ENCODE results near the gene SIGLEC1.

The SIGLEC1 gene

DNA sequence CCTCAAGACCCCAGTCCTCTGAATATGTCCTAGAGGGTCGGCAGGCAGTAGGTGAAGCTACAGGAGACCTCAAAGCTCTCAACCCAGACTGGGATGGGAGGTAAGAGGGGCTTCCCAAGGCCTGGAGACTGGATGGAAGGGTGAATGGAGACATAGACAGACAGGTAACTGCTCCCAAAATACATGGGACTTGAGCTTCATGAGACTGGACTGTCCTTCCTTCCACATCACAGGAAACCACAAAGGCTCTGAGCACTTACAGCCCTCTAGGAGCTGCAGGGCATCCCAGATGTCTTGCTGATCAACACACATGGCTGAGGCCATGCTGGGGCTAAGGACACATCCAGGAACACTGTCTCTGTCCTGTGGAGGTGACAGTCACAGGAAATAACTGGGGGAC, 31.6 kb upstream of the SIGLEC1 start:
- DNase-seq, result no peak

DNA sequence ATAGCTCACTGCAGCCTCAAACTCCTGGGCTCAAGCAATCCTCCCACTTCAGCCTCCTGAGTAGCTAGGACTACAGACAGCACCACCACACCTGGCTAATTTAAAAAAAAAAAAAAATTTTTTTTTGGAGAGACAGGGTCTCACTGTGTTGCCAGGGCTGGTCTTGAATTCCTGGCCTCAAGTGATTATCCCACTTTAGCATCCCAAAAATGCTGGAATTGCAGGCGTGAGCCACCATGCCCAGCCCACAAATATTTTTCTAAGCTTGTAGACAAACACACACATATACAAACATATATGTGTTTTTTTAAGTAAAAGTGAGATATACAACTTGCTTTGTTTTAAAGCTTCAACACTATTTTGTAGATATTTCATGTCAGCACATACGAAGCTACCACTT, 30.9 kb upstream of the SIGLEC1 start:
- DNase-seq, result no peak

DNA sequence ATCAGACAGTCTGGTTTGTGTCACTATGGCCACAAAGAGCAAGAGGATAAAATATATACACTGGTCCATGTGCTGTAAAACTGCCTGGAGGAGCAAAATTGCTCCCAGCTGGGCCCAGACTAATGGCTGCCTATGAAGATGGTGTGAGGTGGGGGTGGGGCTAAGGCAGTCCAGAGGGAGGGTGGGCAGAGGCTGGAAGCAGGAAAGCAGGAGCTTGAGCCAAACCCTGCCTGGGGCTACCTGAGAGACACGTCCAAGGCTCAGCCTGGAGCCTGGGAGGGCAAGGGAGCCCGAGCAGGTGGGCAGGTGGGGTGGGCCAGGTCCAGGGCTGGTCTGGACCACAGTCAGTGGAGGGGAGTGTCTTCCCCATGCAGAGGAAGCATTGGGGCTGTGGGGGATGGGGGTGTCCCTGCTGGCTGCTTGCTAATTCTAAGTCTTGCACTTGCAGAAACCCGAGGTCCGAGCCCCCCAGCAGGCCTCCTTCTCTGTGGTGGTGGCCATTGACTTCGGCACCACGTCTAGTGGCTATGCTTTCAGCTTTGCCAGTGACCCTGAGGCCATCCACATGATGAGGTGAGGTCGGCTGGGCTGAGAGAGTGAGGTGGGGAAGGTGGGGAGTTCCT, 29.5 kb upstream of the SIGLEC1 start:
- no peak for DNase-seq

DNA sequence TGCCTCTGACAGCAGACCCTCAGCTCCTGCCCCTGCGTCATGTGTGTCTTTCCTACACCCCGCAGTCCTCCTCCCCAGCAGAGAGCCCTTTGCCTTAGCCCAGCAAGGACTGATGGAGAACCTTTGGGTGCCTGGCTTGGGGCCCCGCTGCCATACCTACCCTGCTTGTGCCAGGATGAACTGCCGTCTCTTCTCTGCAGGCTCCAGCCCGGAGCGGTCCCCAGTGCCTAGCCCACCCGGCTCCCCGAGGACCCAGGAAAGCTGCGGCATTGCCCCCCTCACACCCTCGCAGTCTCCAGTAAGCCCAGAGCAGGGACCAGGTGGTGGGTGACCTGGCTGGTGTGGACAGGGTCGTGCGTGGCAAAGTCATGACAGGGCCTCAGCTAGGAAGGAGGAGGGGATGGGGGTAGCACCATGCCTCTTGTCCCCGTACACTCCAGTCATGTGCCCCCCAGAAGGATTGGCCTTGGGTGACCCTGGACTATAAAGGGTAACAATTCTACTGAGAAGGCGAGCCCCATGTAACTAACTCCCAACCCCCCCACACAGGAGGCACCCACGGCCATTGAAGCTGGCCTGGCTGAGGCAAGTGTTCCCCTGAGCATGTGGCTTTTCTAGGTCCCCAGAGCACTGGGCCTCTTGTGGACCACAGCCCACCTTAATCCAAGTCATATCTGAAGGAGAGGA, 28.4 kb upstream of the SIGLEC1 start:
- no peak for DNase-seq

DNA sequence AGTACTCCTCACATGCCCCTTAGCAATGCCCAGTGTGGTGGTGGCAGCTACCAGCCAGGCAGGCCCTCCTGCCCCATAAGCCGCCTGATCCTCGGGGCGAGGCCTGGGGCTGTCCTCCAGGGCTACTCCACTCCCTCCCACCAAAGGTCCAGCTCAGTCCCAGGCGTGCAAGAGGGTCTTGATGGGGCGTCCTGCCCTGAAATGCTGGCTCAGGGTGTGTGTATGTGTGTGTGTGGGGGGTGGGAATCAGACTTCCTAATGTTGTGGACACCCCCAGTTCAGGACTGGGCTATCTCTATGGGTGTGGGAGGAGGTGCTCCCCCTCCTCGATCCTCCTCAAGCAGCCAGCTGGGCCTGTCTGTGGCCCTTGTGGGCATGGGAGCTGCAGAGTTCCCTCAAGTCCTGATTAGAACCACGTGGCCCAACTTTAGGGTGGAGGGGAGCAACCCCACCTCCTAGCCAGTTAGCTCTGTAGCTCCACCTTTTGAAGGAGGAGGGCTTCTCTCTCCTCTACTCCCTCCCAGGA, 27.6 kb upstream of the SIGLEC1 start:
- DNase-seq, result no peak

DNA sequence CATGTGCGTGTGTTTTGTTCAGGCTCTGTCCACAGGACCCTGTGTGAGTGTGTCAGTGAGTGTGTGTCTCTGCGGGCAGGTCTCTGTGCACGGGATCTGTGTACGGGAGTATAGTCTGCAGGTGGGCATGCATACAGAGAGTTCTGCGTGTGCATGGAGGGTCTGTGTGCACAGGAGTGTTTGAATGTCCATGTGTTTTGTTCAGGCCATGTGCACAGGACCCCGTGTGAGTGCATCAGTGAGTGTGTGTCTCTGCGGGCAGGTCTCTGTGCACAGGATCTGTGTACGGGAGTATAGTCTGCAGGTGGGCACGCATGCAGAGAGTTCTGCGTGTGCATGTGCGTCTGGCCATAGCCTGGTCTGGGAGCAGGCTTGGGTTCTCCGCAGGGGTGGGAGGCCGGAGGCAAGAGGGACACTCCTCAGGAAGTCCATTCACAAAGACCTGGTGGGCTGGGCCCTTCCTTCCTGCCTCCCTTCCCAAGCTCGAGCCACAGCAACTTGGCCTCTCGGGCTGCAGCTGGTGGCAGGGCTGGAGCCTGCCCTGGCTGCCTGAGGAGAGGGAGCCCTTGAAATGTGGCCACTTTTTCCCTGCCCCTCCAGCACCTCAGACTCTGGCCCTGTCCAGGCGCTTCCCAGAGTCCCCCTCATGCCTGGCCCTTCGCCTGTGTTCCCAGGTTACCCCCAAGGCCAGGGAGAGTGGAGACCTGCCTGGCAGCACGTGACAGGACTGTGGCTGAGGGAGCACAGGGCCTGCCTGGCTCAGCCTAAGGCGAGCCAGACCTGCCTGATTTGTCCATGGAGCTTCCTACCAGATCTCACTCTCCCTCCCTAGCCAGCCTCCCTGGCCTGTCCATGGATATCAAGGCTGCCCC, 26.9 kb upstream of the SIGLEC1 start:
- no peak for DNase-seq

DNA sequence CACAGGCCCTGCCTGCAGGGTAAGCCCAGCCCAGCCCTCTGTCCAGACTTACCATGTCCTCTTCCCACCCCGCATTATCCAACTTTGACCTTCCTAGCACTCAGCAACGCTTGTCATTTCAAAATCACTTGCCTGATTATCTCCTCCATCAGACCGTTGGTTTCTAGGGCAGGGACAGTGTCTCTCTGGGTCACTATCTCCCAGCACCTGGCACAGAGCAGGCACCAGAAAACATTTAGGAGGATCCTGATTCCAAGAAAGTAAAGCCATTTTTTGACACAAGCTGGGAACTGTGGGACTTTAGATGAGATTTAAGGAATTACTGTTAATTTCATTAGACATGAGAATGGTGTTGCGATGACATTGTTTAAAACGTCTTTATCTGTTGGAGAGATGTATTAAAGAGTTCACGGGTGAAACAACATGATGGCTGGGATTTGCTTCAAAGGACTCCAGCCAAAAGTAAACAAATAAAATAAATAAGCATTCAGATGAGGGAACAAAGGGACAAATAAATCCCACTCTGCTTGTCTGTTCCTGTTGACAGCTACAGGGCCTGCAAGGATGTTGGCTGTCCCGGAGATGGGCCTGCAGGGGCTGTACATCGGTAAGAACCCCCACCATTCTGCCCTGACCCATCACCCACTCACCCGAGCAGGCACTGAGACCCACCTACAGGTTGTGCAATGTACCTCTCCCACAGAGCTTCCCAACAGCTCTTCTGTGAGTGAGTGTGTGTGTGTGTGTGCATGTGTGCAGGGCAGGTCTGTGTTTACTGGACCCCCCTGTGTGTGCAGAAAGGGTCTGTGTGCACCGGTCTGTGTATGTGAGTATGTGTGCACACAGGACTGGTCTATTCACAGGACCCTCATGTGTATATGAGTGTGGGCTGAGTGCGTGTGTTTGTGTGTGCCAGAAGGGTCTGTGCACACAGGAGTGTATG, 26.0 kb upstream of the SIGLEC1 start:
- DNase-seq, result no peak

DNA sequence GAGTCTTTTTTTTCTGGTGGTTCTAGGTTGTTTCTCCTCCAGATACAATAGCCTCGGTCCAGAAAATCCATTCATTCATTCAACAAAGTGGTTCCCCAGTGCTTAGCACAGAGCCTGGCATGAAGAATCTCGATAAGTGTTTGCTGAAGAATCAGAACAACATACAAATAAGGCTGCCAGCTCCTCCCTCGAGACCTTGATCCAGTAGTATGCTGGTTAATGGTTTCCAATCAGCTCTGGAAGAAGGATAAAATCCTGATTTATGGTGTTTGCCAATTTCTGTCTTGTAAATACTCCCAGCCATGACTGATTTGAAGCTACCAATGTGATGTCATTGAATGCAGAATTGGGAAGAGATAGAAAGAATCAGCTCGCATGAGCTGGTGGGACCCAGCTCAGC, 23.4 kb upstream of the SIGLEC1 start:
- no peak for DNase-seq

DNA sequence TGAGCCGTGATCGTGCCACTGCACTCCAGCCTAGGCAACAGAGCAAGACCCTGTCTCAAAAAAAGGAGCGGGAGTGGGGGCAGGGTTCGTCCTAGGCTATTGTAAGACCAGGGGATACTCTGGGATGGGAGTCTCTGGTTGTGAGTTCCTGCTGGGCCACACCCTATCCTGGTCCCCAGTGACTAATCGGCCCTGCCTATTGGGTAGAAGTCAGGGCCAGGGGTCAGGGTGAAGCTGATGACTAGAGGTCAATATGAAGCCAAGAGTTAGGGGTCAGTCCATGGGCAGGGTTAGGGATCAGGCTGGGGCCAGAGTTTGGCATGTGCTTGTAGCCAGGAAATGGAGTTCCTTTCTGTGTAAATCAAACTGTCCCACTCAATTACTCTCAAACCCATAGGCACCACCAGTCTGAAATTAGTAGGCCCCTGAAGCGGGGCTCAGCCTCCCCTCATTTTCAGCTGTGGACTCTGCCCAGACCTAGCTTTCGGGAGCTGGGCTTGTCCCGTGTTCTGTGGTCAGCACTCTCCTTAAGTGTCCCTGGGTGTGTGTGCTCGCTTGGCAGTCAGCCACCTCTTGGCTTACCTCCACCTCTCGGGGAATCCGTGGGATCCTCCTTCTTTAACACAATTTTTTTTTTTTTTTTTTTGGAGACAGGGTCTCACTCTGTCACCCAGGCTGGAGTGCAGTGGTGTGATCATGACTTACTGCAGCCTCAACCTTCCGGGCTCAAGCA, 21.9 kb upstream of the SIGLEC1 start:
- DNase-seq, result no peak

DNA sequence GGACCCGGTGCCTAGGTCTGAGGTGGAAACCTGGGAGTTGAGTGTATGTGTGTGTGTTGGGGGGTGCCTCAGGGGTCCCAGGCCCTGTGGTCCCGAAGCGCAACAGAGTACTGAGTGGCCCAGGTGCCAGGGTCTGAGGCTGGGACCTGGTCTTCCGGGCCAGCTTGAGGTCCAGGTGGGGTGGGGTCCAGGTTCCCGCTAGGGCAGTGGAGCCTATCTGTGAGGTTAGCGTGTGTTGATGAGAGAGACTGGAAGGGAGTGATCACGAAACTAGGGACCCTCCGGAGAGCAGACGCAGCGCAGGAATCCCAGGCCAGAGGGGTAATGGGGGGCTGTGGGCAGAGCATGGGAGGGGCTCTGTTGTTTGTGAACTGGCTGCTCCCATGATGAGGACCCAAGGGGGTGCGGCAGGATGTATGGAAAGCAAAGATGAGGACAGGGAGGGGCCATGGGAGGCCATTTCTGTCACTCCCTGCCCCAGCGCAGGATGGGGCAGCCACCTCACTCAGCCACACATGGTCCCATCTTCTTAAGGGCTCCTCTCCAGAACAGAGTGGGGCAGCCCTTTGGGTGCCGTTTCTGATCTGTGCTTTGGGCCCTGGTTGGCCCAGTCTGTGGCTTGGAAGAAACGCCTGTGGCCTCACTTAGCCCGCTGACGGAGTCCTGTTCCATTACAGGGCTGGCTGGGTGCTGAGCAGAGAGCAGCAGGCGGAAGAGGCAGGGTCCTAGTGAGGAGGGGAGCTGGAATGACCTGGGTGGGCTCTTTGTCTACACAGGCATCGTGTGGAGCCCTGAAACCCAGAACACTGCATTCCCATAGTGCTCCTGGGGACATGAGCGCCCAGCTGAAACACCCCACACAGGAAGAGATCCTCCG, 21.0 kb upstream of the SIGLEC1 start:
- DNase-seq, result no peak

DNA sequence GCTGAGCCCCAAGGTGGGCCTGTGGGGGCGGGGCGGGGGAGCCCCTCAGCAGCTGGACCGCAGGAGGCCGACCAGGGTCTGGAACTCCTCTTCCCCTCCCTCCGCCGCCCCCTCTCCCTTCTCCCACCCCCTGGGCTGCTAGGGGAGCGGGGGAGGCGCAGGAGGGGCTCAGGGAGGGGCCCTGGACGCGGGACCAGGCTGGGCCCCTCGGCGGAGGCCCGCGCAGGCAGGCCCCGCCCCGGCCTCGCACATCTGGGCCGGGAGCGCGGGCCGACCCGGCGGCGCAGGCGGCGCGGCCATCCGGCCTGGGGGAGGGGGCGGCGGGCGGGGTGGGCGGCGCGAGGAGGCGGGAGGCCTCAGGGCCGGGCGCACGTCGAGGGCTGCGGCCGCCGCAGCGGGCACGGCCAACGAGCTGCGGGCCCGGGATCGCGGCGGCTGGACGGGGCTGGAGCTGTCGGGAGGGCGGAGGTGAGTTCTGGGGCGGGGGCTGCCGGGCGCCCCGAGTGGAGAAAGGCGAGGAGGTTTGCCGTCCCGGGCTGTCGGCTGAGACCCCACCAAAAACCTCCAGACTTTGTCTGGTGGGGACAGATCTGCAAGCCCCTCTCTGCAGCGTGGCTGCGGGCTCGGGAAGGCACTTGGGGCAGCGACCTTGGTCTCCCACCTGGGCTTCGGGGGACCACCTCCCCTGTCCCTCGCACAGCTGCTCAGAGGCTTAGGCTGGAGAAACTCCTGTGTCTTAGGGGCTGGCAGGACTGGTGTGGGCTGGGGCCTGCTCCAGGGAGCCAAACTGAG, 20.1 kb upstream of the SIGLEC1 start, which contains the start of gene HSPA12B:
Gene HSPA12B (plus strand): TSS at position 359 of the 792 bp plus-strand sequence. CDS start 5,990 bp downstream, outside the sequence.
- DNase-seq, result no peak

DNA sequence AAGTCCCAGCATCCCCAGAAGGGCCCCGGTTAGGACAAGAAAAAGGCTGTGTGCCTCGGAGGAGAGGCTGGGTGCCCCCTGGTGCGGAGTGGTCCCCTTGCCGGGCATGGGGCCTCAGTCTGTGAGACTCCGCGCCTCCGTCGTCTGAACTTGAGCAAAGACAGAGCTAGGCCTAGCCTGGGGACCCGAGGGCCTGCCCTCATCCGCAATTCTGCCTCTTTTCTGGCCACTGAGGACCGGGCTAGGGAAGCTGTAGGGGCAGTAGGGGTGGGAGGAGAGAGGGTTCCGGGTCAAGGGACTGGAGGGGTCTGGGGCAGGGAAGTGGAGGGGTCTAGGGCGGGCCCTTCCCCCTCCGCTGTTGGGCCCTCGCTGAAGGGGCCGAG, 19.5 kb upstream of the SIGLEC1 start:
- no peak for DNase-seq

DNA sequence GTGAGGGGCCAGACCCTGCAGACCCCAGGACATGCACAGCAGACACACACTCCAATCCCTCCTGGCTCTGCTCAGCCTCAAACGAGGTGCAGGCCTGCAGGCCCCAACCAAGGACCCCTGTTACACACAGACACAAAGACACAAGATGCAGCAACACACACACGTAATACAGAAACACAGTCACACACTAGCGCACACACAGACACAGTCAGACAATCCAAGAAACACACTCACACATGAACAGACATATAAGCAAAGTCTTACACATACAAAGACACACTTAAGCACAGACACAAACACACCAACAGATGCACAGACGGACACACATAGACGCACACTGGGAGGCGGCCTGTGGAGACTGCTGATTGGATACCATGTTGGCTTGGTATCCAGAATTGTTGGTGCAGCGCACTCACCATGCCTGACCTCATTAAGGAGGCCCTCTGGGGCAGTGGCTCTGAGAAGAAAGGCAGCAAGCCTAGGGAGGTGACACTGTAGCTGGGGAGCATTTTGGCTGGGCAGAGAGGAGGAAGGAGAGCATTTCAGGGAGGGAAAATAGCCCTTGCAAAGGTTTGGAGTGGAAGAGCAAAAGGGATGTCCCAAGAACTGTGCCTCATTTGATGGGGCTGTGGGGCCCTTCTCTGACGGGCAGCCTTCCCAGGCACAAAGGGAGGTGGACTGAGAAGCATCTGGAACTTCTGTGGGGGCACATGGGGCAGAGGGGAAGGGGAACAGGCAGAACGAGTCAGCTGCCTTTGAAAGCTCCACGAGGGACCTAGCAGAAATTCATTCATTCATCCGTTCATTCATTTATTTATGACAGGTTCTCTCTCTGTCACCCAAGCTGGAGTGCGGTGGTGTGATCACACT, 18.6 kb upstream of the SIGLEC1 start:
- no peak for DNase-seq

DNA sequence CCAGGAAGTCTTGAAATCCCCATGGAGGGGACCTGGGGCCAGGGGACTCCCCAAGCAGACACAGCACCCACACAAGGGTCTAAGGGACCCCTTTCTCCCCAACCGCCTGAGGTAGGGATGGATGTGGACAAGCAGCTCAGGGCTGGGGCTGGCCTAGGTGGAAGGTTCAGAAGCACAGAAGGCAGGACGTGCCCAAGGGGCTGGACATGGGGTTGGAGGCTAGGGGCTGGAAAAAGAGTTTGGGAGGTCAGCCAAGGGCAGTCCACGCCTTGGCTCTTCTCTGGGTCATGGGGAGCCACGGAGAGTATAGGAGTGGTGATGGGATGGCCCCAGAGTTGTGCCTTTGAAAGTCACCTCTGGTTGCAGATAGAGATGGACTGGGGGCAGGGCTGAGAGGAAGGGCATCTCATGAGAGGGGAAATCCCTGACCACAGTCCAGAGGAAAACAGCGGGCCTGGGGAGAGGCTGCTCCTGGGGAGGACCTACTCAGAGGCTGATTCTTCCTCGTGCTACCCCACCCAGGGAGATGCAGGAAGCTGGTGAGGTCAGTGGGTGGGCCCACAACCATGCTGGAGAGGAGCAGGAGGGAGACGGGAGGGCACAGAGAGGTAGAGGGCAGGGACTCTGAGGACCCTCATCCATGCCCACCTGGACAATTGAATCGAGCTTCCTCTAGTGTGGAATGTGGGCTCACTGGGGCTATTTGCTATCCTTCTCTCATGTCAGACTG, 17.6 kb upstream of the SIGLEC1 start:
- DNase-seq, result no peak

DNA sequence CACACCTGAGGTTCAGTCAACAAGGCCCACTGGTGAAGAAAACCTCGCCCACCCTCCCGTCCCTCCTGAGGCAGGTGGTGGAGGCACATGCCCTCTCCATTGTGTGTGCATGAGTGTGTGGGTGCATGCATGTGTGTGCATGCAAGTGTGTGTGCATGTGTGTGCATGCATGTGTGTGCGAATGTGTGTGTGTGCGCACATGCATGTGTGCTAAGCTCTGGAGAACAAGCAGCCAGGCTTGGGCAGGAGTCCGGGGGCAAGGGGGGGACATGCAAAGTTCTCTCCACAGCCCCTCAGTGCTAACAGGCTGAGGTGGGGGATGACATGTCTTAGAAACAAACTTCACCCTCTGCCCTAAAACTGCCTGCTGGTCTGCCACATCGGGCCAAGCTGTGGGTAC, 17.0 kb upstream of the SIGLEC1 start:
- DNase-seq, result no peak

DNA sequence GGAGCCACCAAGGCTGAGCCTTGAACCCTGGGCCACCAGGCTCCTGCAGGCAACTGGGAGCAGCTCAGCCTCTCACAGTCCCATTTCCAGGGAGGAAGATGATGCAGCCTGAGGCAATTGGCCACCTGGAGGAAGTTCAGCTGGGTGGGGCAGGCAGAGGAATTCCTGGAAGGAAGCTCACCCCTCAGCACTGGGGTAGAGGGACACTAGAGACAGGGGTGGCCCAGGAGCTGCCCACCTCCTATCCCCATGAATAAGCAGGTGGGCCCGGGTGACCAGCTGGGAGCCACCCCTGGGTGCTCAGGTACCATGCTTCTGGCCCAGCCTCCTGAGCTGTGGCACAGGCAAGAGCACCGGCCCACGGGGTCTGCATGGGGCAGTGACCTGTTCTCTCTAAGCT, 16.5 kb upstream of the SIGLEC1 start:
- no peak for DNase-seq

DNA sequence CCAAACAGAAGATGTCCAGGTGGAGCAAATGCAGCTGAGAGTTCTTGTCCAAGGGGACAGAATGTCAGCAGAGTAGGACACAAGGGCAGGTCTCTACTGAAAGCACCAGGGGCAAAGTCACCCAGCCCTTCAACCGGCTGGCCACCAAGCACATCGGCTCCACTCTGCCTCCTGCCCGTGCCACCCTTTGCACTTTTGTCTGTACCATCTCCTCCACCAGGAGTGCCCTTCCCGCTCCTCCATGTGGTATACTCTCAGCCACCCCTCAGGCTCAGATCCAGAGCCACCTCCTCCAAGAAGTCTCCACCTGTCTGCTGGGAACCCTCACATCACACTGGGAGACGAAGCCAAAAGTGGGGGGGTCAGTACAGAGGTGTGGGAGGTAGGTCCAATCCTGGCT, 16.0 kb upstream of the SIGLEC1 start:
- no peak for DNase-seq

DNA sequence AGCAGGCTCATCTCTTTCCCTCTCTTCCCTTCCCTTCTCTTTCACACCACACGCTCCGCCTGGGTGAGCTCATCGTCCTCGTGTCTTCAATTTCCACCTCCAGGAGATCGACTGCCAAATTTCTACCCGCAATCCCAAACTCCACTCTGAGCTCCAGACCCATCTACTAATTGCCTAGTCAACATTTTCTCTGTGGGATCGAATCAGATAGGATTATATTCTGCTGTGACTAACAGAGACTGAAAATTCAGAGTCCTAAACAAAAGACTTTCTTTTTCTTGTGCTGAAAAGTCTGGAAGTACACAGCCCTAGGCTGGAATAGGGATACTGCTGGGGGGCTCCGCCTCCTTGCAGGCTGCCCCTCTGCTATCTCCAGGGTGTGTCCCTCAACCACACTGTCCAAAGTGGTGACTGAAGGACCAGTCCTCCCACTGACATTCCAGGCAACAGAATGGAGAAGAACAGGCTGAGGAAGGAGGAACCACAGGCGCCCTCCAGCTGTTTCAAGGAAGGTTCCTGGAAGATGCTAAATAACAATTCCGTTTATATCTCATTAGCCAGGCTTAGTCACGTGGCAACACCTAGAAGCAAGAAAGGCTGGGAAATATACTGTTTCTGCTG, 15.1 kb upstream of the SIGLEC1 start:
- DNase-seq, result no peak

Data from stimulated activated CD4-positive, alpha-beta T cell treated with anti-CD3 and anti-CD28 coated beads, Interleukin-4, amount 100 ng/mL, for 1 hour (primary cell).